Measurements from ENCODE around the gene HES7. TPM values are rescaled to one million over a fixed set of nuclear protein-coding genes. Genes with fewer than 3 reads are reported as not detected.
"Not testable (repeated sequence)": the region's sequence is repeated elsewhere in the genome, so short reads cannot be mapped to it uniquely, and the experiment has no call there.

The HES7 gene
- total RNA-seq, 4 donors from 2014 or later: not detected

DNA sequence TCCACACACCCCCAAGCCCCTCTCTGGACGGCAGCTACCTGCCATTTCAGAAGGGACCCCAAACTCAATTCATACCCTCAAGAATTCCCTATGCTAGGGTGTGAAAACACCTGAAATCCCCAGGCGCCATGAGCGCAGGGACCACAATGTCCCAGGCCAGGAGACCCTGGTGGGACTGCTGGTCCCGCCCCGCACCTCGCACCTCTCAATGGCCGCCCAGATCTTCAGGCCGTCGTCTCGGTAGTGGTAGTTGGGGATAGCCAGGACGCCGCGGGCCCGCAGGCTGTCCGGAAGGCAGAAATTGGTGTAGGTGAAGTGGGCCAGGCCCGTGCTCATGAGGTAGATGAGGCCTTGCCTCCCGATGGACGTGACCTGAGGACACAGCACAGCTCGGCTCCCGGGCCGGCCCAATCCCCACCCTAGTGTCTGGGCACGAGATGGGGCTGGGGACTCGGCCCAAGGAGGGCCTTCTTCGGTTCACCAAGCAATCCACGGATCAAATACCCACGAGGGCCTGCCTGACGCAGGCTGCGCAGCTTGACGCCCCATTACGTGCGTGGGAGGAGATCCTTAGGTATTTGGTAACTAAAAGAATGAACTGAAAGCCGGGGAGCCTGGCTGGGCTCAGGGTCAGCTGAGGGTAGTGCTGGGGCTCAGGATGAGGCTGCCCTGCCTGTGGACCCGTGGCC, 14.8 kb downstream of the HES7 start:
- WGBS: 87% methylated on average over 29 of the region's 33 CpGs
- H3K27me3 ChIP-seq: peaks cover 51% of the 10 kb centered on the region

DNA sequence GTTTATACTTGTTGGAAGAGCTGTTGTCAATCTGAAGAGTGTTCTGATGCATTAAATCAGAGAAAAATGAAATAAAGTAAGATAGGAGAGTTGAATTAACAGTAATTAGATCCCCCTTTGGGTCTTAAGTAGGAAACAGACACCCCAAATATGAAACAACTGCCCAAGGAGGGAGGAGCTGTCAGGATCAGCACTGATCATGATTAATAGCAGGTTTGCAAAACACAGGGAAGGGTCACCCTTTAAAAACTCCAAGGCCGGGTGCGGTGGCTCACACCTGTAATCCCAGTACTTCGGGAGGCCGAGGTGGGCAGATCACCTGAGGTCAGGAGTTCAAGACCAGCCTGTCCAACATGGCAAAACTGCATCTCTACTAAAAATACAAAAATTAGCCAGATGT, 16.9 kb downstream of the HES7 start:
- H3K4me1 ChIP-seq: peaks cover 28% of the 10 kb centered on the region
- 83% methylated on average over 4 of the region's 4 CpGs for WGBS
- H3K27me3 ChIP-seq: peaks cover 32% of the 10 kb centered on the region

More for the DNA sequence above, 14.8 kb downstream of the HES7 start:
- DNase-seq (ENCODE audit: low spot score in 2 of 2): no peak
- Histone ChIP-seq H3K27ac (no peak overlapping the region), H3K36me3 (no peaks in the 10 kb centered on the region), H3K4me3 (no peak overlapping the region), H3K9me3 (no peaks in the 10 kb centered on the region), H3K4me1 (peaks cover 19% of the 10 kb centered on the region)
- TF ChIP-seq POLR2A (IDR thresholded peaks at IDR 0.05) (no peak), CTCF (IDR thresholded peaks at IDR 0.05) (no peak), POLR2AphosphoS5 (IDR thresholded peaks at IDR 0.05) (no peak), EP300 (IDR thresholded peaks at IDR 0.05) (no peak)

GRCh38 chr17:8105957-8106398, 17.9 kb downstream of the HES7 start:
- peaks cover 24% of the 10 kb centered on the region for H3K27me3 ChIP-seq
- DNase-seq (ENCODE audit: low spot score in 2 of 2): no peak
- H3K36me3 ChIP-seq: no peaks in the 10 kb centered on the region
- TF ChIP-seq POLR2AphosphoS5 (IDR thresholded peaks at IDR 0.05) (no peak), CTCF (IDR thresholded peaks at IDR 0.05) (no peak), POLR2A (IDR thresholded peaks at IDR 0.05) (no peak), EP300 (IDR thresholded peaks at IDR 0.05) (no peak)
- no peak overlapping the region for H3K27ac ChIP-seq
- WGBS: 48% methylated on average over 5 of the region's 5 CpGs
- no peak overlapping the region for H3K4me3 ChIP-seq
- no peaks in the 10 kb centered on the region for H3K9me3 ChIP-seq
- H3K4me1 ChIP-seq: peaks cover 28% of the 10 kb centered on the region

More for the DNA sequence above, 16.9 kb downstream of the HES7 start:
- not testable (repeated sequence) for DNase-seq (ENCODE audit: low spot score in 2 of 2); H3K4me3 ChIP-seq; H3K27ac ChIP-seq; H3K9me3 ChIP-seq; H3K36me3 ChIP-seq

DNA sequence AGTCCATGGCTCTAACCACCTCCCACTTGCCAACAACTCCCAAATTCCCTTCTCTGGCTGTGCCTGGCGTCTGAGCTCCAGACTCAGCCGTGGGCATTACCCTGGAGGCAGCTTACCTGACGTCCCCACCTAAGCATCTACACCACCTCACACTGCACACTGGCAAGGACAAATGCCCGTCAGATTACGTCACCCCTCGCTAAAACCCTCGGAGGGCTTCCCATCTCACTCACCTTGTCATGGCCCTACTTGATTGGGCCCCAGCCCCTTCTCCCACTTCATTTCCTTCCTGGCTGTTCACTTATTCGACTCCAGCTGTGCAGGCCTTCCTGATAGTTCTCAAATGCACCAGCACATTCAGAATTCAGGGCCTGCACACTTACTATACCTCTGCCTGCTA, 19.0 kb downstream of the HES7 start:
- Histone ChIP-seq H3K27ac (no peak overlapping the region), H3K4me3 (no peak overlapping the region), H3K9me3 (no peaks in the 10 kb centered on the region), H3K27me3 (peaks cover 16% of the 10 kb centered on the region), H3K36me3 (no peaks in the 10 kb centered on the region), H3K4me1 (peaks cover 23% of the 10 kb centered on the region)
- 67% methylated on average over 8 of the region's 8 CpGs for WGBS
- no peak for DNase-seq (ENCODE audit: low spot score in 2 of 2)
- no peak for TF ChIP-seq CTCF (IDR thresholded peaks at IDR 0.05)
- TF ChIP-seq EP300 (IDR thresholded peaks at IDR 0.05): no peak
- TF ChIP-seq POLR2A (IDR thresholded peaks at IDR 0.05): no peak
- no peak for TF ChIP-seq POLR2AphosphoS5 (IDR thresholded peaks at IDR 0.05)

DNA sequence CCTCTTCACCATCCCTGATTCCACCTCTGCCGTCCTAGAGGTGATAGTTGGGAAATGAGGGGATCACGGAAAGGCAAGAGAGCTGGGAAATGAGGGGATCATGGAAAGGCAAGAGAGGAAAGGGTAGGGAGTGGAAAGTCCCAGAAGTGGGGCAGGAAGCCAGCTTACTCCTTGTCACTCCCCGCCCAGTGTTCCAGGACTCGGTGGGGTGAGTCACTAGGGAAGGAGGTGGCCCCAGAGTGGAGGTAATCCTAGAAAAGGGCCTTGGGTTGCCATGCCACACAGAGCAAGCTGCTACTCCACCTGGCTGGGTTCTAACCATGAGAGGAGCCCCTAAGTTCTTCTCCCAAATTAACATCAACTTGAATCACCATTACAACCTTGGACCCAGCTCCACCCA, 20.4 kb downstream of the HES7 start:
- H3K36me3 ChIP-seq: no peaks in the 10 kb centered on the region
- no peak overlapping the region for H3K27ac ChIP-seq
- H3K4me1 ChIP-seq: peaks cover 18% of the 10 kb centered on the region
- no peak for DNase-seq (ENCODE audit: low spot score in 2 of 2)
- no peak overlapping the region for H3K4me3 ChIP-seq
- 67% methylated on average over 4 of the region's 4 CpGs for WGBS
- peaks cover 3% of the 10 kb centered on the region for H3K27me3 ChIP-seq
- no peaks in the 10 kb centered on the region for H3K9me3 ChIP-seq
- TF ChIP-seq CTCF (IDR thresholded peaks at IDR 0.05) (no peak), POLR2A (IDR thresholded peaks at IDR 0.05) (no peak), EP300 (IDR thresholded peaks at IDR 0.05) (no peak), POLR2AphosphoS5 (IDR thresholded peaks at IDR 0.05) (no peak)
